ENCODE results near the gene PAGE3. TPM values are rescaled to one million over a fixed set of nuclear protein-coding genes. Genes with fewer than 3 reads are reported as not detected.

Gene PAGE3
- not detected in 2 replicates for total RNA-seq (2014; rRNA removed; shearing (Covaris generic))
- polyA plus RNA-seq (2016; fragmentation: Nextera tagmentation; extraction: Ambion mirVana) = not detected in 2 replicates

- no peaks in the 10 kb centered on the region for H3K27me3 ChIP-seq (replicated peaks; ENCODE audit: insufficient read depth)
- DNase-seq = no peak
- H2AFZ ChIP-seq = no peak within 1 kb of the TSS
- WGBS, 2 experiments (ENCODE audit: low coverage in 1 of 2, low lambda C conversion rate in 2 of 2, missing lambda C conversion rate in 2 of 2) = 30 to 49% methylated on average over 2 to 5 of the region's 5 CpGs
- no peaks in the 10 kb centered on the region for H3K9me3 ChIP-seq (ENCODE audit: low read depth)
- H3K36me3 ChIP-seq (ENCODE audit: low read depth) = no peaks in the 10 kb centered on the region
- no peak within 1 kb of the TSS for H3K4me3 ChIP-seq
- in situ Hi-C loops (cut with MboI) = no loop called here
- no peaks in the 10 kb centered on the region for H3K4me1 ChIP-seq (ENCODE audit: insufficient read depth)
- no peaks in the 10 kb centered on the region for H3K9me2 ChIP-seq (ENCODE audit: insufficient read depth)
- H3K79me2 ChIP-seq (ENCODE audit: insufficient read depth) = no peaks in the 10 kb centered on the region
- no peaks in the 10 kb centered on the region for H4K20me1 ChIP-seq (ENCODE audit: insufficient read depth)
- H3K9ac ChIP-seq = no peak within 1 kb of the TSS
- H3K4me2 ChIP-seq (ENCODE audit: unreplicated experiment) = no peak within 1 kb of the TSS
- no peaks in the 10 kb centered on the region for H3F3A ChIP-seq (ENCODE audit: insufficient read depth)
- no peak within 1 kb of the TSS for H3K27ac ChIP-seq
- no peak for TF ChIP-seq EZH2 (IDR thresholded peaks at IDR 0.05; ENCODE audit: insufficient read depth, poor library complexity, severe bottlenecking)
- no peak for TF ChIP-seq EZH2phosphoT487 (IDR thresholded peaks at IDR 0.05; ENCODE audit: insufficient read depth, low read depth)
Measured at GRCh38 chrX:55264816-55265215, at the start of gene PAGE3. Gene PAGE3, minus strand, starts transcription at chrX:55264916. Its CDS starts 1,013 bp downstream, at chrX:55263903.

GRCh38 chrX:55312655-55313054 is 47.9 kb upstream of the PAGE3 start:
- Histone ChIP-seq H3F3A (ENCODE audit: insufficient read depth) (no peaks in the 10 kb centered on the region), H2AFZ (no peak overlapping the region), H3K27ac (no peak overlapping the region), H3K27me3 (replicated peaks; ENCODE audit: insufficient read depth) (no peaks in the 10 kb centered on the region), H3K9ac (no peak overlapping the region), H3K4me3 (no peak overlapping the region), H3K9me2 (ENCODE audit: insufficient read depth) (no peaks in the 10 kb centered on the region), H4K20me1 (ENCODE audit: insufficient read depth) (no peaks in the 10 kb centered on the region), H3K4me1 (ENCODE audit: insufficient read depth) (no peaks in the 10 kb centered on the region), H3K9me3 (ENCODE audit: low read depth) (no peaks in the 10 kb centered on the region), H3K36me3 (ENCODE audit: low read depth) (no peaks in the 10 kb centered on the region), H3K4me2 (ENCODE audit: unreplicated experiment) (no peak overlapping the region), H3K79me2 (ENCODE audit: insufficient read depth) (no peaks in the 10 kb centered on the region)
- in situ Hi-C loops (cut with MboI) = no loop called here
- DNase-seq = peak; percentile 15
- no peak for TF ChIP-seq EZH2phosphoT487 (IDR thresholded peaks at IDR 0.05; ENCODE audit: insufficient read depth, low read depth)

- H4K20me1 ChIP-seq (ENCODE audit: insufficient read depth) = no peaks in the 10 kb centered on the region
- 54 to 58% methylated on average over 3 of the region's 3 CpGs for WGBS, 2 experiments (ENCODE audit: low coverage in 1 of 2, low lambda C conversion rate in 2 of 2, missing lambda C conversion rate in 2 of 2)
- no peaks in the 10 kb centered on the region for H3K27me3 ChIP-seq (replicated peaks; ENCODE audit: insufficient read depth)
- no peak overlapping the region for H3K4me2 ChIP-seq (ENCODE audit: unreplicated experiment)
- no peaks in the 10 kb centered on the region for H3K9me2 ChIP-seq (ENCODE audit: insufficient read depth)
- H3K4me1 ChIP-seq (ENCODE audit: insufficient read depth) = no peaks in the 10 kb centered on the region
- TF ChIP-seq EZH2 (IDR thresholded peaks at IDR 0.05; ENCODE audit: insufficient read depth, poor library complexity, severe bottlenecking) (no peak), EZH2phosphoT487 (IDR thresholded peaks at IDR 0.05; ENCODE audit: insufficient read depth, low read depth) (no peak)
- no peak overlapping the region for H3K27ac ChIP-seq
- no peaks in the 10 kb centered on the region for H3F3A ChIP-seq (ENCODE audit: insufficient read depth)
- H3K4me3 ChIP-seq = no peak overlapping the region
- H3K36me3 ChIP-seq (ENCODE audit: low read depth) = no peaks in the 10 kb centered on the region
- no peak overlapping the region for H3K9ac ChIP-seq
- H3K79me2 ChIP-seq (ENCODE audit: insufficient read depth) = no peaks in the 10 kb centered on the region
- H2AFZ ChIP-seq = no peak overlapping the region
- in situ Hi-C loops (cut with MboI) = no loop called here
- no peak for DNase-seq
- no peaks in the 10 kb centered on the region for H3K9me3 ChIP-seq (ENCODE audit: low read depth)
Measured at GRCh38 chrX:55290963-55291362, 26.2 kb upstream of the PAGE3 start.

GRCh38 chrX:55279832-55280231 is 15.1 kb upstream of the PAGE3 start:
- H3K36me3 ChIP-seq (ENCODE audit: low read depth) = no peaks in the 10 kb centered on the region
- no peak overlapping the region for H3K4me3 ChIP-seq
- no peaks in the 10 kb centered on the region for H4K20me1 ChIP-seq (ENCODE audit: insufficient read depth)
- H3K9me3 ChIP-seq (ENCODE audit: low read depth) = no peaks in the 10 kb centered on the region
- H3F3A ChIP-seq (ENCODE audit: insufficient read depth) = no peaks in the 10 kb centered on the region
- no peaks in the 10 kb centered on the region for H3K9me2 ChIP-seq (ENCODE audit: insufficient read depth)
- no peak overlapping the region for H3K27ac ChIP-seq
- H3K79me2 ChIP-seq (ENCODE audit: insufficient read depth) = no peaks in the 10 kb centered on the region
- no peak for TF ChIP-seq EZH2 (IDR thresholded peaks at IDR 0.05; ENCODE audit: insufficient read depth, poor library complexity, severe bottlenecking)
- no peak for TF ChIP-seq EZH2phosphoT487 (IDR thresholded peaks at IDR 0.05; ENCODE audit: insufficient read depth, low read depth)
- no peak overlapping the region for H3K9ac ChIP-seq
- WGBS, 2 experiments (ENCODE audit: low coverage in 1 of 2, low lambda C conversion rate in 2 of 2, missing lambda C conversion rate in 2 of 2) = 74 to 79% methylated on average over 10 of the region's 10 CpGs
- H3K4me1 ChIP-seq (ENCODE audit: insufficient read depth) = no peaks in the 10 kb centered on the region
- no peak overlapping the region for H2AFZ ChIP-seq
- H3K27me3 ChIP-seq (replicated peaks; ENCODE audit: insufficient read depth) = no peaks in the 10 kb centered on the region
- H3K4me2 ChIP-seq (ENCODE audit: unreplicated experiment) = no peak overlapping the region
- in situ Hi-C loops (cut with MboI) = no loop called here
- DNase-seq = no peak

GRCh38 chrX:55260806-55261205 is 3.9 kb downstream of the PAGE3 start:
- H3K4me1 ChIP-seq (ENCODE audit: insufficient read depth) = no peaks in the 10 kb centered on the region
- no peaks in the 10 kb centered on the region for H3K9me2 ChIP-seq (ENCODE audit: insufficient read depth)
- no peaks in the 10 kb centered on the region for H4K20me1 ChIP-seq (ENCODE audit: insufficient read depth)
- no peaks in the 10 kb centered on the region for H3K36me3 ChIP-seq (ENCODE audit: low read depth)
- 23 to 29% methylated on average over 2 of the region's 2 CpGs for WGBS, 2 experiments (ENCODE audit: low coverage in 1 of 2, low lambda C conversion rate in 2 of 2, missing lambda C conversion rate in 2 of 2)
- H3K27ac ChIP-seq = no peak overlapping the region
- H3F3A ChIP-seq (ENCODE audit: insufficient read depth) = no peaks in the 10 kb centered on the region
- DNase-seq = no peak
- TF ChIP-seq EZH2 (IDR thresholded peaks at IDR 0.05; ENCODE audit: insufficient read depth, poor library complexity, severe bottlenecking) = no peak
- no peaks in the 10 kb centered on the region for H3K27me3 ChIP-seq (replicated peaks; ENCODE audit: insufficient read depth)
- H2AFZ ChIP-seq = no peak overlapping the region
- no peak overlapping the region for H3K4me2 ChIP-seq (ENCODE audit: unreplicated experiment)
- no peak overlapping the region for H3K4me3 ChIP-seq
- no peaks in the 10 kb centered on the region for H3K9me3 ChIP-seq (ENCODE audit: low read depth)
- H3K79me2 ChIP-seq (ENCODE audit: insufficient read depth) = no peaks in the 10 kb centered on the region
- H3K9ac ChIP-seq = no peak overlapping the region
- in situ Hi-C loops (cut with MboI) = no loop called here

Measured in GM23248 (cell line).